ENCODE data around the gene COX20. TPM values are rescaled to one million over a fixed set of nuclear protein-coding genes. Genes with fewer than 3 reads are reported as not detected.
A peak's percentile ranks its signal among the peaks of the same experiment; 100 is the strongest.

Gene COX20
- total and polyA plus RNA-seq, 11 donors, result 43.5 to 122 (median 59.8) TPM

GRCh38 chr1:244851546-244852231, 16.2 kb downstream of the COX20 start:
- ATAC-seq, result no peak
- H3K4me3 ChIP-seq, result no peak overlapping the region
- no peak for TF ChIP-seq CTCF (IDR thresholded peaks at IDR 0.05)
- no peak for TF ChIP-seq POLR2A (IDR thresholded peaks at IDR 0.05)

DNA sequence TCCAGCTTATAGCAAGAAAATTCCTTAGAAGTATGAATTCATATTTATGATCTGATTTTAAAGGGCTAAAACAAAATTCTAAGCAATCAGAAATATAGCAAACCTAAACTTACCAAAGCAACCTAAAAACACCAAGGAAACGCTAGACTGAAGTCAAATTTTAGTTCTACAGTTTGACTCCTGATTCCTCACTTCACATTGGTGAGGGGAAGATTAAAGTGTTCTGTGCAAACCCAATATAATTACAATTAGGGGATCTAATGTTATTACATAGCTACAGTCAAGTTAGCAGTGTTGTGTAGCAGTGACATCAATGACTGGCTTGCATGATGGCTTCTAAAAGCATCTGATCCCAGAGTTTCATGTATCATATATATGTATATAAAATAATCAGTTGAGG, 17.2 kb downstream of the COX20 start:
- no peak for ATAC-seq
- Histone ChIP-seq H3K36me3 (peaks cover 0 to 100% (median 95%) of the 10 kb centered on the region in 9 donors), H3K4me3 (no peak overlapping the region), H3K9me3 (no peaks in the 10 kb centered on the region), H3K27me3 (no peaks in the 10 kb centered on the region), H3K4me1 (peaks cover 0 to 72% (median 21%) of the 10 kb centered on the region in 12 donors), H3K27ac (no peak overlapping the region)
- 93 to 100% (median 96%) methylated on average over 1 of the region's 1 CpG for WGBS, 4 donors
- no peak for TF ChIP-seq POLR2A (IDR thresholded peaks at IDR 0.05)
- TF ChIP-seq CTCF (IDR thresholded peaks at IDR 0.05), result no peak
- no peak for DNase-seq
- intact Hi-C loops (cut with DNase I), result no loop called here

More at GRCh38 chr1:244851546-244852231, 16.2 kb downstream of the COX20 start:
- Histone ChIP-seq H3K36me3 (peaks cover 0 to 100% (median 95%) of the 10 kb centered on the region in 9 donors), H3K27me3 (no peaks in the 10 kb centered on the region), H3K27ac (peak overlapping the region in 1 of 12 donors; percentile 7), H3K9me3 (no peaks in the 10 kb centered on the region), H3K4me1 (peaks cover 0 to 62% (median 14%) of the 10 kb centered on the region in 12 donors)
- DNase-seq, result no peak
- intact Hi-C loops (cut with DNase I), result no loop called here
- 86 to 89% (median 88%) methylated on average over 4 of the region's 4 CpGs for WGBS, 4 donors

- Histone ChIP-seq H3K27ac (peak overlapping the region in 1 of 12 donors; percentile 61), H3K4me1 (peaks cover 0 to 81% (median 33%) of the 10 kb centered on the region in 12 donors), H3K4me3 (peak overlapping the region in 1 of 12 donors; percentile 4), H3K36me3 (peaks cover 0 to 100% (median 95%) of the 10 kb centered on the region in 9 donors), H3K9me3 (no peaks in the 10 kb centered on the region), H3K27me3 (no peaks in the 10 kb centered on the region)
- WGBS, 4 donors, result 60 to 68% (median 65%) methylated on average over 5 of the region's 5 CpGs
- intact Hi-C loops (cut with DNase I), result no loop called here
- TF ChIP-seq POLR2A (IDR thresholded peaks at IDR 0.05), result no peak
- TF ChIP-seq CTCF (IDR thresholded peaks at IDR 0.05), result no peak
- ATAC-seq, result no peak
- no peak for DNase-seq
Observed at GRCh38 chr1:244854166-244854565, 18.7 kb downstream of the COX20 start.

- TF ChIP-seq CTCF (IDR thresholded peaks at IDR 0.05) (no peak), POLR2A (IDR thresholded peaks at IDR 0.05) (no peak)
- H3K36me3 ChIP-seq, result peaks cover 0 to 100% (median 97%) of the 10 kb centered on the region in 9 donors
- DNase-seq (no peak), ATAC-seq (no peak)
- peaks cover 0 to 81% (median 37%) of the 10 kb centered on the region in 12 donors for H3K4me1 ChIP-seq
- H3K9me3 ChIP-seq, result no peaks in the 10 kb centered on the region
- H3K27ac ChIP-seq, result peak overlapping the region in 1 of 12 donors; percentile 61
- WGBS, 4 donors, result 50 to 68% (median 55%) methylated on average over 7 of the region's 7 CpGs
- intact Hi-C loops (cut with DNase I), result no loop called here
- H3K4me3 ChIP-seq, result no peak overlapping the region
- no peaks in the 10 kb centered on the region for H3K27me3 ChIP-seq
Observed at GRCh38 chr1:244854865-244855578, 19.6 kb downstream of the COX20 start.
